ENCODE results near the gene PM20D2. TPM values are rescaled to one million over a fixed set of nuclear protein-coding genes. Genes with fewer than 3 reads are reported as not detected.
"Not testable (repeated sequence)": the region's sequence is repeated elsewhere in the genome, so short reads cannot be mapped to it uniquely, and the experiment has no call there.

The PM20D2 gene
- total RNA-seq, 2 experiments from 2014 or later, result 22.5 to 24.5 TPM

- H3K4me3 Mint-ChIP-seq, result no peak overlapping the region
- peaks cover 2% of the 10 kb centered on the region for H3K4me1 Mint-ChIP-seq (ENCODE audit: low read depth)
- H3K27ac Mint-ChIP-seq, result no peak overlapping the region
- no peaks in the 10 kb centered on the region for H3K36me3 Mint-ChIP-seq (ENCODE audit: low read depth)
- H3K27me3 Mint-ChIP-seq (ENCODE audit: low read depth), result peaks cover 17% of the 10 kb centered on the region
- ChIA-PET POLR2A (no interaction called here), CTCF (interaction anchor here (1.2 to 2.8 kb wide), 7 partner anchors 11 to 249 kb away, joined by 3 to 13 read pairs (median 4); partner anchors contain the start of gene GABRR1)
- ATAC-seq (no peak), DNase-seq (no peak)
- H3K9me3 Mint-ChIP-seq (ENCODE audit: insufficient read depth), result peaks cover 3% of the 10 kb centered on the region
Observed at GRCh38 chr6:89122625-89123024, 23.2 kb upstream of the PM20D2 start.

GRCh38 chr6:89128256-89128671 is 17.6 kb upstream of the PM20D2 start:
- ATAC-seq; H3K27ac Mint-ChIP-seq; H3K4me1 Mint-ChIP-seq (ENCODE audit: low read depth); POLR2A ChIA-PET; H3K9me3 Mint-ChIP-seq (ENCODE audit: insufficient read depth); CTCF ChIA-PET; H3K4me3 Mint-ChIP-seq; H3K36me3 Mint-ChIP-seq (ENCODE audit: low read depth); H3K27me3 Mint-ChIP-seq (ENCODE audit: low read depth); DNase-seq: not testable (repeated sequence)

GRCh38 chr6:89131599-89131998 is 14.3 kb upstream of the PM20D2 start:
- DNase-seq (no peak), ATAC-seq (no peak)
- ChIA-PET POLR2A (interaction anchor here (0.9 kb wide), 1 partner anchor 13 kb away, joined by 3 read pairs; no protein-coding TSS in a partner anchor), CTCF (interaction anchor here (1.3 to 1.4 kb wide), 2 partner anchors 23 to 147 kb away, joined by 3 read pairs; no protein-coding TSS in a partner anchor)
- Mint-ChIP-seq H3K4me3 (no peak overlapping the region), H3K9me3 (ENCODE audit: insufficient read depth) (peaks cover 3% of the 10 kb centered on the region), H3K36me3 (ENCODE audit: low read depth) (no peaks in the 10 kb centered on the region), H3K27ac (no peak overlapping the region), H3K27me3 (ENCODE audit: low read depth) (peaks cover 5% of the 10 kb centered on the region), H3K4me1 (ENCODE audit: low read depth) (no peaks in the 10 kb centered on the region)

- Mint-ChIP-seq H3K27me3 (ENCODE audit: low read depth) (peaks cover 5% of the 10 kb centered on the region), H3K4me3 (no peak overlapping the region), H3K36me3 (ENCODE audit: low read depth) (no peaks in the 10 kb centered on the region), H3K4me1 (ENCODE audit: low read depth) (no peaks in the 10 kb centered on the region), H3K27ac (no peak overlapping the region), H3K9me3 (ENCODE audit: insufficient read depth) (no peaks in the 10 kb centered on the region)
- DNase-seq (no peak), ATAC-seq (no peak)
- ChIA-PET CTCF (interaction anchor here (1.3 to 1.4 kb wide), 2 partner anchors 22 to 148 kb away, joined by 3 read pairs; no protein-coding TSS in a partner anchor), POLR2A (interaction anchor here (0.9 kb wide), 1 partner anchor 47 kb away, joined by 4 read pairs; no protein-coding TSS in a partner anchor)
Observed at GRCh38 chr6:89132057-89132456, 13.8 kb upstream of the PM20D2 start.

- DNase-seq, result no peak
- H3K27ac Mint-ChIP-seq, result no peak overlapping the region
- no peak overlapping the region for H3K4me3 Mint-ChIP-seq
- no peak for ATAC-seq
- H3K27me3 Mint-ChIP-seq (ENCODE audit: low read depth), result peaks cover 2% of the 10 kb centered on the region
- CTCF ChIA-PET, result interaction anchor here (0.7 to 1.5 kb wide), 3 partner anchors 11 to 54 kb away, joined by 3 to 4 read pairs (median 4); no protein-coding TSS in a partner anchor
- POLR2A ChIA-PET, result interaction anchor here (1.5 kb wide), 1 partner anchor 54 kb away, joined by 7 read pairs; the partner anchor contains the start of gene PNRC1
- no peaks in the 10 kb centered on the region for H3K36me3 Mint-ChIP-seq (ENCODE audit: low read depth)
- H3K9me3 Mint-ChIP-seq (ENCODE audit: insufficient read depth), result no peaks in the 10 kb centered on the region
- no peaks in the 10 kb centered on the region for H3K4me1 Mint-ChIP-seq (ENCODE audit: low read depth)
Observed at GRCh38 chr6:89133981-89134380, 11.9 kb upstream of the PM20D2 start.

GRCh38 chr6:89134723-89135122 is 11.1 kb upstream of the PM20D2 start:
- Mint-ChIP-seq H3K36me3 (ENCODE audit: low read depth) (no peaks in the 10 kb centered on the region), H3K27ac (no peak overlapping the region), H3K27me3 (ENCODE audit: low read depth) (peaks cover 2% of the 10 kb centered on the region), H3K4me1 (ENCODE audit: low read depth) (no peaks in the 10 kb centered on the region), H3K9me3 (ENCODE audit: insufficient read depth) (no peaks in the 10 kb centered on the region), H3K4me3 (no peak overlapping the region)
- ATAC-seq (no peak), DNase-seq (no peak)
- POLR2A ChIA-PET, result no interaction called here
- CTCF ChIA-PET, result interaction anchor here (1.5 kb wide), 1 partner anchor 14 kb away, joined by 4 read pairs; no protein-coding TSS in a partner anchor

GRCh38 chr6:89138173-89138572 is 7.7 kb upstream of the PM20D2 start:
- H3K9me3 Mint-ChIP-seq (ENCODE audit: insufficient read depth), result no peaks in the 10 kb centered on the region
- peaks cover 2% of the 10 kb centered on the region for H3K27me3 Mint-ChIP-seq (ENCODE audit: low read depth)
- H3K27ac Mint-ChIP-seq, result no peak overlapping the region
- no peak for DNase-seq
- no peaks in the 10 kb centered on the region for H3K36me3 Mint-ChIP-seq (ENCODE audit: low read depth)
- no peak for ATAC-seq
- ChIA-PET POLR2A (no interaction called here), CTCF (interaction anchor here (0.6 to 2.0 kb wide), 4 partner anchors 54 to 323 kb away, joined by 3 to 5 read pairs (median 4); no protein-coding TSS in a partner anchor)
- H3K4me3 Mint-ChIP-seq, result no peak overlapping the region
- no peaks in the 10 kb centered on the region for H3K4me1 Mint-ChIP-seq (ENCODE audit: low read depth)

- POLR2A ChIA-PET, result no interaction called here
- H3K4me1 Mint-ChIP-seq (ENCODE audit: low read depth), result peaks cover 10% of the 10 kb centered on the region
- H3K27me3 Mint-ChIP-seq (ENCODE audit: low read depth), result peaks cover 2% of the 10 kb centered on the region
- no peaks in the 10 kb centered on the region for H3K9me3 Mint-ChIP-seq (ENCODE audit: insufficient read depth)
- no peak for ATAC-seq
- H3K27ac Mint-ChIP-seq, result no peak overlapping the region
- H3K36me3 Mint-ChIP-seq (ENCODE audit: low read depth), result no peaks in the 10 kb centered on the region
- no peak overlapping the region for H3K4me3 Mint-ChIP-seq
- DNase-seq, result no peak
- CTCF ChIA-PET, result interaction anchor here (1.6 kb wide), 1 partner anchor 156 kb away, joined by 3 read pairs; no protein-coding TSS in a partner anchor
Observed at GRCh38 chr6:89139509-89140346, 6.1 kb upstream of the PM20D2 start.

- POLR2A ChIA-PET, result no interaction called here
- no peak for ATAC-seq
- Mint-ChIP-seq H3K36me3 (ENCODE audit: low read depth) (no peaks in the 10 kb centered on the region), H3K4me1 (ENCODE audit: low read depth) (peaks cover 18% of the 10 kb centered on the region), H3K27ac (no peak overlapping the region), H3K27me3 (ENCODE audit: low read depth) (no peaks in the 10 kb centered on the region), H3K4me3 (no peak overlapping the region), H3K9me3 (ENCODE audit: insufficient read depth) (no peaks in the 10 kb centered on the region)
- DNase-seq, result no peak
- CTCF ChIA-PET, result interaction anchor here (1.6 kb wide), 1 partner anchor 157 kb away, joined by 3 read pairs; no protein-coding TSS in a partner anchor
Observed at GRCh38 chr6:89140347-89141156, 5.3 kb upstream of the PM20D2 start.

GRCh38 chr6:89144354-89144906 is 1.4 kb upstream of the PM20D2 start:
- Mint-ChIP-seq H3K27me3 (ENCODE audit: low read depth) (no peaks in the 10 kb centered on the region), H3K4me1 (ENCODE audit: low read depth) (peaks cover 36% of the 10 kb centered on the region), H3K9me3 (ENCODE audit: insufficient read depth) (no peaks in the 10 kb centered on the region), H3K4me3 (peak overlapping the region; percentile 37), H3K27ac (no peak overlapping the region), H3K36me3 (ENCODE audit: low read depth) (peaks cover 11% of the 10 kb centered on the region)
- no peak for DNase-seq
- POLR2A ChIA-PET, result interaction anchor here (1.9 to 4.6 kb wide), 3 partner anchors 64 to 207 kb away, joined by 7 to 115 read pairs (median 18); partner anchors contain the start of genes PNRC1, RNGTT and UBE2J1
- CTCF ChIA-PET, result interaction anchor here (0.9 to 4.3 kb wide), 10 partner anchors 10 to 232 kb away, joined by 3 to 27 read pairs (median 4); partner anchors contain the start of gene PNRC1
- no peak for ATAC-seq
